Glutamatergic neuron (in vitro differentiated cells): ENCODE data around the gene AVPI1. TPM values are rescaled to one million over a fixed set of nuclear protein-coding genes. Genes with fewer than 3 reads are reported as not detected.
"Not testable (repeated sequence)": the region's sequence is repeated elsewhere in the genome, so short reads cannot be mapped to it uniquely, and the experiment has no call there.

Source experiments
- DNase-seq: peaks from one replicate; pipeline ENCODE4 v3.0.0; 2022
- H3K27ac Mint-ChIP-seq: one replicate; pipeline ENCODE4 v1.8.0; 2020; ENCODE audit warnings: mild to moderate bottlenecking, mixed read lengths, inconsistent platforms; ENCODE audit not compliant: unreplicated experiment
- H3K27me3 Mint-ChIP-seq: one replicate; pipeline ENCODE4 v1.8.0; 2020; ENCODE audit warnings: mild to moderate bottlenecking, moderate library complexity, mixed read lengths, inconsistent platforms; ENCODE audit not compliant: unreplicated experiment
- H3K36me3 Mint-ChIP-seq: one replicate; pipeline ENCODE4 v1.8.0; 2020; ENCODE audit warnings: mild to moderate bottlenecking, mixed read lengths, inconsistent platforms; ENCODE audit not compliant: unreplicated experiment
- H3K4me1 Mint-ChIP-seq: one replicate; pipeline ENCODE4 v1.8.0; 2020; ENCODE audit warnings: mild to moderate bottlenecking, low read depth, mixed read lengths, inconsistent platforms; ENCODE audit not compliant: unreplicated experiment
- H3K4me3 Mint-ChIP-seq: one replicate; pipeline ENCODE4 v1.8.0; 2020; ENCODE audit warnings: mild to moderate bottlenecking, mixed read lengths, inconsistent platforms; ENCODE audit not compliant: unreplicated experiment
- H3K9me3 Mint-ChIP-seq: one replicate; pipeline ENCODE4 v1.8.0; 2020; ENCODE audit warnings: mild to moderate bottlenecking, moderate library complexity, mixed read lengths, inconsistent platforms; ENCODE audit not compliant: unreplicated experiment
- total RNA-seq: library from RNA; stranded (reverse); fragmentation: NEBNext Ultra II Directional; extraction: Animal tissue kit (Norgen Biotek cat#: 25700); gene quantifications from one replicate; pipeline ENCODE4 v1.2.1, GENCODE V29; 2021; ENCODE audit not compliant: unreplicated experiment
- TF ChIP-seq, protein P1 (sequence below): fragments of 200-600 bp; sonication (generic); IDR thresholded peaks from one replicate; pipeline ENCODE4 v1.5.0; 2021; ENCODE audit not compliant: partially characterized antibody, unreplicated experiment

The AVPI1 gene
- total RNA-seq, 1 donor from 2014 or later, result 4.5 TPM

GRCh38 chr10:97647556-97647955 is 39.5 kb downstream of the AVPI1 start:
- Mint-ChIP-seq H3K27me3 (no peaks in the 10 kb centered on the region), H3K4me3 (no peak overlapping the region), H3K9me3 (peaks cover 2% of the 10 kb centered on the region), H3K4me1 (peaks cover 6% of the 10 kb centered on the region), H3K36me3 (no peaks in the 10 kb centered on the region), H3K27ac (no peak overlapping the region)
- no peak for DNase-seq
- TF ChIP-seq, protein P1, sequence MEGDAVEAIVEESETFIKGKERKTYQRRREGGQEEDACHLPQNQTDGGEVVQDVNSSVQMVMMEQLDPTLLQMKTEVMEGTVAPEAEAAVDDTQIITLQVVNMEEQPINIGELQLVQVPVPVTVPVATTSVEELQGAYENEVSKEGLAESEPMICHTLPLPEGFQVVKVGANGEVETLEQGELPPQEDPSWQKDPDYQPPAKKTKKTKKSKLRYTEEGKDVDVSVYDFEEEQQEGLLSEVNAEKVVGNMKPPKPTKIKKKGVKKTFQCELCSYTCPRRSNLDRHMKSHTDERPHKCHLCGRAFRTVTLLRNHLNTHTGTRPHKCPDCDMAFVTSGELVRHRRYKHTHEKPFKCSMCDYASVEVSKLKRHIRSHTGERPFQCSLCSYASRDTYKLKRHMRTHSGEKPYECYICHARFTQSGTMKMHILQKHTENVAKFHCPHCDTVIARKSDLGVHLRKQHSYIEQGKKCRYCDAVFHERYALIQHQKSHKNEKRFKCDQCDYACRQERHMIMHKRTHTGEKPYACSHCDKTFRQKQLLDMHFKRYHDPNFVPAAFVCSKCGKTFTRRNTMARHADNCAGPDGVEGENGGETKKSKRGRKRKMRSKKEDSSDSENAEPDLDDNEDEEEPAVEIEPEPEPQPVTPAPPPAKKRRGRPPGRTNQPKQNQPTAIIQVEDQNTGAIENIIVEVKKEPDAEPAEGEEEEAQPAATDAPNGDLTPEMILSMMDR, result no peak

- TF ChIP-seq, protein P1, result no peak
- no peak overlapping the region for H3K27ac Mint-ChIP-seq
- peaks cover 2% of the 10 kb centered on the region for H3K9me3 Mint-ChIP-seq
- H3K36me3 Mint-ChIP-seq, result no peaks in the 10 kb centered on the region
- no peak for DNase-seq
- H3K4me1 Mint-ChIP-seq, result peaks cover 10% of the 10 kb centered on the region
- peaks cover 8% of the 10 kb centered on the region for H3K27me3 Mint-ChIP-seq
- no peak overlapping the region for H3K4me3 Mint-ChIP-seq
Measured at GRCh38 chr10:97644936-97645335, 42.1 kb downstream of the AVPI1 start.

DNA sequence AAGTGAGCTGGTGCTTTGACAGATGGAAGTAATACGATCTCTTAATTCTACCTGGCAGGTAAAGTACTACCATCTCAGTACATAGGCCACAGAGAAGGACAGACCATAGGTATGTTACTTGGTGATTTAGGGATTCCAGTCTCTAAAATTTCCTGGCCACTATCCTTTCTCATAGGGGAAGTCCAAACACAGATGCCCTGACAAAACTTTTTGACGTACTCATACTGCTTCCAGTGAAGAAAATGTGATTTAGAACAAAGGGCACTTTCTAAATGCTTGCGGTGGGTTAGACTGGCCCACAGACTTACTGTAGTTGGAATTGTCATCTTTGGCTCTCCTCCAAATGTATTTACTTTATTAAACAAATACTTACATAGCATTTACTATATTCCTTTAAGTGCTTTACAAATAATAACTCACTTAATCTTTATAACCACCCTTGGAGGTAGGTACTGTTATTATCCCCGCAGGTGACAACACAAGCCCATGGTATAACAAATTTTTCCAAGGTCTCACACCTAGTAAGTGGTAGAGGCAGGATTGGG is 43.5 kb downstream of the AVPI1 start:
- no peak overlapping the region for H3K27ac Mint-ChIP-seq
- H3K27me3 Mint-ChIP-seq, result peaks cover 8% of the 10 kb centered on the region
- TF ChIP-seq, protein P1, result no peak
- DNase-seq, result no peak
- no peaks in the 10 kb centered on the region for H3K36me3 Mint-ChIP-seq
- peaks cover 2% of the 10 kb centered on the region for H3K9me3 Mint-ChIP-seq
- H3K4me3 Mint-ChIP-seq, result no peak overlapping the region
- peaks cover 5% of the 10 kb centered on the region for H3K4me1 Mint-ChIP-seq

DNA sequence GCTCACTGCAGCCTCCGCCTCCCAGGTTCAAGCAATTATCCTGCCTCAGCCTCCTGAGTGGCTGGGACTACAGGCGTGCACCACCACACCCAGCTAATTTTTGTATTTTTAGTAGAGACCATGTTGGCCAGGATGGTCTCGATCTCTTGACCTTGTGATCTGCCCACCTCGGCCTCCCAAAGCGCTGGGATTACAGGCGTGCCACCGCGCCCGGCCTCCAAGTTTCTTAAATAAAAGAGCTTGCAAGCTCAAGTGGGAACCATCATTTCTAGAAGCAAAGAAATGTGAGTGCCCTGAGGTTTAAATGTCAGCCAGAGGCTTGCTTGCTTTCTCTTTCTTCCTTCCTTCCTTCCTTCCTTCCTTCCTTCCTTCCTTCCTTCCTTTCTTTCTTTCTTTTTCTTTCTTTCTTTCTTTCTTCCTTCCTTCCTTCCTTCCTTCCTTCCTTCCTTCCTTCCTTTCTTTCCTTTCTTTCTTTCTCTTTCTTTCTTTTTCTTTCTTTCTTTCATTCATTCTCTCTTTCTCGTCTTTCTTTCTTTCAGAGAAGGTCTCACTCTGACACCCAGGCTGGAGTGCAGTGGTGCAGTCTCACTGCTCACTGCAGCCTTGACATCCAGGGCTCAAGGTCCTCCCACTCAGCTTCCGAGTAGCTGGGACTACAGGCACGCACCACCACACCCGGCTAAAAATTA is 44.4 kb downstream of the AVPI1 start:
- not testable (repeated sequence) for H3K36me3 Mint-ChIP-seq, H3K9me3 Mint-ChIP-seq

DNA sequence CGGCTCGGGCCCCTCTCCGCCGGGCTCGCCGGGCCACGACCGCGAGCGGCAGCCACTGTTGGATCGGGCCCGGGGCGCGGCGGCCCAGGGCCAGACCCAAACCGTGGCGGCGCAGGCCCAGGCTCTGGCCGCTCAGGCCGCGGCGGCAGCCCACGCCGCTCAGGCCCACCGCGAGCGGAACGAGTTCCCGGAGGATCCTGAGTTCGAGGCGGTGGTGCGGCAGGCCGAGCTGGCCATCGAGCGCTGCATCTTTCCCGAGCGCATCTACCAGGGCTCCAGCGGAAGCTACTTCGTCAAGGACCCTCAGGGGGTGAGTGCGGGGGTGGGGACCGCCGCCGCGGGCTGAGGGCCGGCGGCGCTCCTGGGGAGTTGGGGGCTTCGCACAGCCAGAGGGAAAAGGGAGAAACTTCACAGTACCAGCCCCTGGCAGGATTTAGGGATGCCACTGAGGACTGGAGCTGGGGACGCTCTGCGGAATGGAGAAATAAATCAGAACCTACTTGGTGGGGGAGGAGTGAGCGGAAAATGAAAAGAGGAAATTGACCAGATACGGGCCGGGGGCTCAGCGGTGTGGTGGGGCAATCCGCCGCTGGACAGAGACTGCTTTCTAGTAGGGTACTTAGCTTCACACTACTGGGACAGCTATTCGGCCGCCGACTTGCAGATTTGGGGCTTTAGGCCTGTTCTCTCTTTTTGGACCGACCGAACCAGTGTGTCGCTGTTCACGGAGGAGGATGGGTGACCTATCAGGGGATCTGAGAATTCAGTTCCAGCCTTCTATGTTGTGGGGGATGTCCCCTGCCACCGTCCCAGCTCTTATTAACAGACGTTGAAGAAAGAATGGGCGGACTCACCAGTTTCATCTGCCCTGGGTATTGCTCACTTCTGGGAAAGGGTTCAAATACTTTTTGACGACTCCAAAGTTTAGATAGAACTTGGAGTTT is 45.9 kb downstream of the AVPI1 start:
- peak overlapping the region; percentile 82 for H3K27ac Mint-ChIP-seq
- H3K27me3 Mint-ChIP-seq, result peaks cover 8% of the 10 kb centered on the region
- TF ChIP-seq, protein P1, result no peak
- peaks cover 2% of the 10 kb centered on the region for H3K9me3 Mint-ChIP-seq
- DNase-seq, result peak; percentile 48
- peaks cover 4% of the 10 kb centered on the region for H3K4me1 Mint-ChIP-seq
- peak overlapping the region; percentile 99 for H3K4me3 Mint-ChIP-seq
- no peaks in the 10 kb centered on the region for H3K36me3 Mint-ChIP-seq

More for the DNA sequence above, 44.4 kb downstream of the AVPI1 start:
- not testable (repeated sequence) for H3K27ac Mint-ChIP-seq, DNase-seq, H3K27me3 Mint-ChIP-seq, H3K4me1 Mint-ChIP-seq
- peak overlapping the region; percentile 68 for H3K4me3 Mint-ChIP-seq
